Measurements from ENCODE around the gene CELA1. TPM values are rescaled to one million over a fixed set of nuclear protein-coding genes. Genes with fewer than 3 reads are reported as not detected.
A peak's percentile ranks its signal among the peaks of the same experiment; 100 is the strongest.
"Not testable (repeated sequence)": the region's sequence is repeated elsewhere in the genome, so short reads cannot be mapped to it uniquely, and the experiment has no call there.

Gene CELA1
- total RNA-seq, 2 donors from 2014 or later, result not detected

GRCh38 chr12:51341251-51342007, 5.0 kb downstream of the CELA1 start:
- Histone ChIP-seq H3K36me3 (replicated peaks in 1 of 2; ENCODE audit: insufficient read depth in 1 of 2, low read depth in 2 of 2) (no peaks in the 10 kb centered on the region), H3K9me3 (no peaks in the 10 kb centered on the region), H3K4me3 (no peak overlapping the region), H3K27me3 (no peaks in the 10 kb centered on the region), H3K4me1 (peaks cover 4% of the 10 kb centered on the region), H3K27ac (peak overlapping the region in 1 of 4 donors; percentile 42)
- TF ChIP-seq CTCF (IDR thresholded peaks at IDR 0.05), result peak; percentile 82 to 97 (median 95)
- no peak for TF ChIP-seq POLR2A (IDR thresholded peaks at IDR 0.05)
- intact Hi-C loops (cut with DNase I), result loop anchor here (10.0 kb wide), 1 partner anchor 517 kb away; no protein-coding TSS in a partner anchor
- WGBS, 2 donors, result 25 to 34% methylated on average over 9 of the region's 9 CpGs
- DNase-seq, result peak; percentile 74 to 82 (median 80)
- ATAC-seq, result peak; percentile 92

DNA sequence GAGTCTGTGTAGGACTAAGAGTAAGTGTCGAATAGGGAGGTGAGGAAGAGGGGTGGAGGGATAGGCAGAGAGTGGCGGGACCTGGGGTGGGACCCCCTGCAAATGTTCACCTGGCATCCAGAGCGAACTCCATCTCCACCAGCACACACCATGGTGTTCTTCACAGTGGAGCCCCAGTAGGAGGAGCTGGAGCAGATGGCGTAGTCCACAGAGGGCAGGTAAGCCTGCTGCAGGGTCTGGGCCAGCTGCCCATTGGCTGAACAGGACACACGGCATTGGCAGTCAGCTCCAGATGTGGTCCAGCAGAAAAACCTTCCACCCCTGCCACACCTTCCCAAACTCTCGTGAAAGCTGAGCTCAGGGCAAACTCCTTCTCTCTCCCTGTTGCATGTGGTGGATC, 6.7 kb downstream of the CELA1 start:
- WGBS, 2 donors, result 79 to 83% methylated on average over 6 of the region's 6 CpGs
- H3K4me3 ChIP-seq, result no peak overlapping the region
- no peaks in the 10 kb centered on the region for H3K27me3 ChIP-seq
- H3K36me3 ChIP-seq (replicated peaks in 1 of 2; ENCODE audit: insufficient read depth in 1 of 2, low read depth in 2 of 2), result no peaks in the 10 kb centered on the region
- intact Hi-C loops (cut with DNase I), result loop anchor here (10.0 kb wide), 1 partner anchor 515 kb away; no protein-coding TSS in a partner anchor
- no peak overlapping the region for H3K27ac ChIP-seq
- DNase-seq (no peak), ATAC-seq (no peak)
- no peaks in the 10 kb centered on the region for H3K9me3 ChIP-seq
- peaks cover 4% of the 10 kb centered on the region for H3K4me1 ChIP-seq
- no peak for TF ChIP-seq CTCF (IDR thresholded peaks at IDR 0.05)
- TF ChIP-seq POLR2A (IDR thresholded peaks at IDR 0.05), result no peak

DNA sequence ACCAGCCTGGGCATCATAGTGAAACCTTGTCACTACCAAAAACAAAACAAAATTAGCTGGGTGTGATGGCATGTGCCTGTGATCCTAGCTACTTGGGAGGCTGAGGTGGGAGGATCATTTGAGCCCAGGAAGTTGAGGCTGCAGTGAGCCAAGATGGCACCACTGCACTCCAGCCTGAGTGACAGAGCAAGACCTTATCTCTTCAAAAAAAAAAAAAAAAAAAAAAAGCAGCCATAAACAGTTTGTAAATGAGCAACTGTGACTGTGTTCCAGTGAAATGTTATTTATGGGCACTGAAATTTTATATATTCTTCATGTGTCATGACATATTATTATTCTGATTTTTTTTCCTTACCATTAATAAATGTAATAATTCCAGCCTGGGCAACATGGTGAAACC, 9.1 kb downstream of the CELA1 start:
- H3K9me3 ChIP-seq; ATAC-seq; H3K27me3 ChIP-seq; H3K36me3 ChIP-seq (replicated peaks in 1 of 2; ENCODE audit: insufficient read depth in 1 of 2, low read depth in 2 of 2); intact Hi-C loops (cut with DNase I); H3K4me1 ChIP-seq; H3K4me3 ChIP-seq; H3K27ac ChIP-seq; DNase-seq: not testable (repeated sequence)

- ATAC-seq (no peak), DNase-seq (no peak)
- H3K4me3 ChIP-seq, result no peak overlapping the region
- WGBS, 2 donors, result 54 to 71% methylated on average over 2 of the region's 2 CpGs
- TF ChIP-seq CTCF (IDR thresholded peaks at IDR 0.05) (no peak), POLR2A (IDR thresholded peaks at IDR 0.05) (no peak)
- H3K9me3 ChIP-seq, result no peaks in the 10 kb centered on the region
- intact Hi-C loops (cut with DNase I), result no loop called here
- H3K4me1 ChIP-seq, result no peaks in the 10 kb centered on the region
- H3K27ac ChIP-seq, result no peak overlapping the region
- no peaks in the 10 kb centered on the region for H3K36me3 ChIP-seq (replicated peaks in 1 of 2; ENCODE audit: insufficient read depth in 1 of 2, low read depth in 2 of 2)
- H3K27me3 ChIP-seq, result no peaks in the 10 kb centered on the region
Observed at GRCh38 chr12:51335931-51336330, 10.5 kb downstream of the CELA1 start.

DNA sequence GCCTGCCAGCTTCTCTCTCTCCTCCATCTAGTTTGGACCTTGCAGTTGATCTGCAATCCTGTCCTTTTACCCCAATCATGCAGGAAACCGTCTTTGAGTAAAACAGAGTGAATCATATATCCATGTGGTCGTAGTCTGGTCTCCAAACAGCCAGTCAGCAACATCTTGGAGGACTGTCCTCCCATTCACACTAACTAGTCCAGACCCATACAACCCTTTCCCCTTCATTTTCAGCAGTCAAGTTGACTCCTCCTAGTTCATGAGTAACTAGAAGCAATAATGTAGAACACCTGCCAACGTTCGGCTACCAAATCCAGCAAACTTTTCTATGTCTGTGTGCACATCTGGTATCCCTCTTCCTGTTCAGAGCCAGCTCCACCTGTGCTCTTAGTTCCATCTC, 11.7 kb downstream of the CELA1 start:
- no peaks in the 10 kb centered on the region for H3K4me1 ChIP-seq
- no peaks in the 10 kb centered on the region for H3K27me3 ChIP-seq
- no peaks in the 10 kb centered on the region for H3K9me3 ChIP-seq
- no peaks in the 10 kb centered on the region for H3K36me3 ChIP-seq (replicated peaks in 1 of 2; ENCODE audit: insufficient read depth in 1 of 2, low read depth in 2 of 2)
- no peak for ATAC-seq
- H3K4me3 ChIP-seq, result no peak overlapping the region
- no peak for DNase-seq
- intact Hi-C loops (cut with DNase I), result no loop called here
- H3K27ac ChIP-seq, result no peak overlapping the region
- no peak for TF ChIP-seq POLR2A (IDR thresholded peaks at IDR 0.05)
- no peak for TF ChIP-seq CTCF (IDR thresholded peaks at IDR 0.05)
- WGBS, 2 donors, result 53 to 68% methylated on average over 4 of the region's 4 CpGs
